H1 (cell line): Measurements from ENCODE around the gene PNISR. TPM values are rescaled to one million over a fixed set of nuclear protein-coding genes. Genes with fewer than 3 reads are reported as not detected.
A peak's percentile ranks its signal among the peaks of the same experiment; 100 is the strongest.

Experiments
- GABPA ChIP-seq: IDR thresholded peaks from 2 replicates; pipeline ENCODE4 v1.6.1; 2011; ENCODE audit warnings: mild to moderate bottlenecking, low read length, moderate library complexity, borderline replicate concordance; ENCODE audit not compliant: insufficient read depth
- PHF8 ChIP-seq: fragments of 200-600 bp; sonication (generic); conservative IDR thresholded peaks from 2 replicates; pipeline ENCODE4 v1.7.1; 2012; ENCODE audit warnings: low read depth, mild to moderate bottlenecking, inconsistent platforms, low read length, moderate library complexity
- POLR2A ChIP-seq, 2 experiments: IDR thresholded peaks; 1 replicate in 1 of 2; 2 replicates in 1 of 2; pipeline ENCODE4 v1.6.1; 2011; ENCODE audit warnings: low read depth in 2 of 2, low read length in 2 of 2, mild to moderate bottlenecking in 2 of 2; ENCODE audit errors: control extremely low read depth in 1 of 2
- RBBP5 ChIP-seq: IDR thresholded peaks from 2 replicates; pipeline ENCODE4 v1.7.1; 2012; ENCODE audit warnings: low read depth, mild to moderate bottlenecking, inconsistent platforms, low read length, moderate library complexity, borderline replicate concordance
- TAF1 ChIP-seq: IDR thresholded peaks from 2 replicates; pipeline ENCODE4 v1.6.1; 2011; ENCODE audit warnings: mild to moderate bottlenecking, low read depth, low read length
- TAF7 ChIP-seq: optimal IDR thresholded peaks from 2 replicates; pipeline ENCODE3; 2011; ENCODE audit warnings: low read depth, mild to moderate bottlenecking, inconsistent platforms, low read length, moderate library complexity, borderline replicate concordance
- polyA plus RNA-seq, 7 experiments: library from polyadenylated mRNA; depleted of rRNA in 3 of 7; stranded (reverse) in 5 of 7; unstranded in 2 of 7; fragments of >200 nt in 5 of 7; fragments of 200-250 nt in 2 of 7; gene quantifications; 1 replicate in 5 of 7; 2 replicates in 1 of 7; 4 replicates in 1 of 7; pipeline versions ENCODE4 v1.2.1 to v1.2.3, GENCODE V29; 2011 to 2013; ENCODE audit warnings: missing spikeins in 2 of 7, mixed read lengths in 2 of 7
- total RNA-seq: library from RNA; stranded (reverse); fragmentation: NEBNext Ultra II Directional; extraction: Animal tissue kit (Norgen Biotek cat#: 25700); gene quantifications from 2 replicates; pipeline ENCODE4 v1.2.1, GENCODE V29; 2021

Gene PNISR
- total and polyA plus RNA-seq, 2 of the 8 experiments (the other 6 are each of a cell fraction or from before 2014, with no cell fraction given), result 41.1 to 134 TPM

- TF ChIP-seq GABPA (0 out of 2 replicates have a peak, but pooled peaks have one; percentile 4), RBBP5 (peak; percentile 31; the same call in 1 of the 2 replicates), TAF7 (peak; percentile 13), TAF1 (peak; percentile 87), POLR2A (IDR thresholded peaks at IDR 0.05; ENCODE audit: control extremely low read depth in 1 of 2, low read depth in 2 of 2, low read length in 2 of 2) (peak; percentile 72 to 73), PHF8 (peak; percentile 80)
- TF ChIP-seq, all 59 proteins: peak for 14
Observed at GRCh38 chr6:99349171-99350141, 75.7 kb downstream of the PNISR start, which contains the start of gene FAXC (continued).
